Mammary epithelial cell (primary cell): Measurements from ENCODE around the gene IRF2BP2.

ENCODE experiments used
- CTCF ChIP-seq, 2 donors: IDR thresholded peaks in 1 of 2; conservative IDR thresholded peaks in 1 of 2; 2 replicates each; pipeline ENCODE4 v1.5.1; 2011 to 2012; ENCODE audit warnings: inconsistent platforms in 2 of 2, low read length in 2 of 2, mild to moderate bottlenecking in 2 of 2, control low read depth in 1 of 2, low read depth in 1 of 2; ENCODE audit not compliant: insufficient read depth in 1 of 2; ENCODE audit errors: extremely low read depth in 1 of 2
- EZH2 ChIP-seq: IDR thresholded peaks from 2 replicates; pipeline ENCODE4 v1.6.1; 2012; ENCODE audit warnings: low read length, inconsistent platforms, borderline replicate concordance

GRCh38 chr1:234605399-234605982, 4.5 kb downstream of the IRF2BP2 start:
- TF ChIP-seq CTCF (conservative IDR thresholded peaks at IDR 0.05 in 1 of 2, IDR thresholded peaks at IDR 0.05 in 1 of 2; ENCODE audit: extremely low read depth in 1 of 2, insufficient read depth in 1 of 2, low read depth in 1 of 2, low read length in 2 of 2) (no peak), EZH2 (no peak)
